T-helper 2 cell treated with Interferon-gamma antibody and Interleukin-4, amounts not matched to agents 5 μg/mL and 100 μg/mL, for 36 hours (primary cell): Measurements from ENCODE around the gene RACGAP1.

Experiments
- DNase-seq: peaks from one replicate; pipeline ENCODE4 v3.0.0; 2021; ENCODE audit warnings: low spot score
- H3K27ac Mint-ChIP-seq: one replicate; pipeline ENCODE4 v1.8.0; 2021; ENCODE audit warnings: mild to moderate bottlenecking, mixed read lengths
- H3K27me3 Mint-ChIP-seq: one replicate; pipeline ENCODE4 v1.8.0; 2021; ENCODE audit warnings: low read depth, mixed read lengths
- H3K36me3 Mint-ChIP-seq: one replicate; pipeline ENCODE4 v1.8.0; 2021; ENCODE audit warnings: low read depth, mixed read lengths
- H3K4me1 Mint-ChIP-seq: one replicate; pipeline ENCODE4 v1.8.0; 2021; ENCODE audit warnings: low read depth, mixed read lengths
- H3K4me3 Mint-ChIP-seq: one replicate; pipeline ENCODE4 v1.8.0; 2022; ENCODE audit warnings: mild to moderate bottlenecking, moderate library complexity, mixed read lengths
- H3K9me3 Mint-ChIP-seq: one replicate; pipeline ENCODE4 v1.8.0; 2021; ENCODE audit warnings: mixed read lengths

Gene RACGAP1

GRCh38 chr12:49968471-49968870 lies 56.8 kb downstream of the RACGAP1 start:
- Mint-ChIP-seq H3K4me1 (peaks cover 5% of the 10 kb centered on the region), H3K27me3 (peaks cover 18% of the 10 kb centered on the region), H3K4me3 (no peak overlapping the region), H3K36me3 (no peaks in the 10 kb centered on the region), H3K27ac (no peak overlapping the region), H3K9me3 (no peaks in the 10 kb centered on the region)
- no peak for DNase-seq

DNA sequence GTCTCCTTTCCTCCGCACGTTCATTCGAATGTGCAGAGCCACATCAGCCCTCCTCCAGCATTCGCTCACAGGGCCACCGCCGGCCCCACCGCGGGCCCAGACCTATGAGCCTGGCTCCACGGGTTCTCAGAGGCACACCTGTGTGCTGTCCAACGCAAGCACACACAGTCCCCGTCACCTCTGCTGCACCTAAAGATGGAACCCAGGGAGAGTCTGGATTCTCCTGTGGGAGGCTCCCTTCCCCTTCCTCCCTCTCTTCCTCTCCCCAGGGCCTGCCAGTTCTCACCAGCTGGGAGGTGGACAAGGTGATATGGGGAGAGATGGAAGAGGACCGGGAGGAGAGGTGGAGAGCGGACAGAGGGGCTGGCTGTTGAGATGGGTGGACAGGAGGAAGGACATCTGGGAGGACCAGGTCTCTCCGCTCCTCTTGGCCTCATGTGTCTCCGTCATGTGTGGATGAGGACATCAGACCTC lies 57.5 kb downstream of the RACGAP1 start:
- DNase-seq: no peak
- H3K27ac Mint-ChIP-seq: no peak overlapping the region
- H3K36me3 Mint-ChIP-seq: no peaks in the 10 kb centered on the region
- H3K4me1 Mint-ChIP-seq: peaks cover 5% of the 10 kb centered on the region
- no peaks in the 10 kb centered on the region for H3K9me3 Mint-ChIP-seq
- H3K4me3 Mint-ChIP-seq: peak overlapping the region; percentile 72
- H3K27me3 Mint-ChIP-seq: peaks cover 25% of the 10 kb centered on the region

DNA sequence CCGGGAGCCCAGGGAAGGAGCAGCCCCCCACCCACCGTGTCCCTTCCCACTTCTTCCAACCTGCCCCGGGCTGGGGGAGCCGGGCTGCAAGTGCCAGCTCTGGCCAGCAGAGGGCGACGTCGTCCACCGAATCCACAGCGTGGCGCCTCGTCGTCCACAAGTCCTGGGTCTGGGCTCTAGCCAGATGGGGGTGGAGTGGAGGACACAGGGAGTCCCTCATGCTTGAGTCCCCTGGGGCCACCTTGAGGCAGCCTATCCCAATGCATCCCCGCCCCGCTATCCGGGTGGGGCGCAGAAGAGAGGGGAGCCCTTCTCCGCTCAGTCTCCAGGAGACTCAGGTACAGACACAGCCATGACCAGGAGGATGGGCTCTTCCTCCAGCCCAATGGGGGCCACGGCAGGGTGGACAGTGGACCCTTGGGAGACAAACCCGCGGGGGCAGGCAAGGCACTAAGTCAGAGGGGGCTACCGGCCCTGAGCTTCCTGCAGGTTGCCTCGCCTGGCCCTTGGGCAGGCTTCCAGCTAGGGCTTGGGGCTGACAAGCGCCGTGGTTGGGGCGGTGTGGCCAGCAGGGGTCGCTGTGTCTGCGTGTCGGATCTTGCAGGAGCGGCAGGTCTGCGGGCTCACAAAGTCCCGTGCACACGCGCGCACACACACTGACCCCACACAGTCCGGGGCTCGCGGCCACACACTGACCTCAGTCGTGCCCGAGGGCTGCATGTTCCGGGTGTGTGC lies 58.1 kb downstream of the RACGAP1 start:
- Mint-ChIP-seq H3K4me3 (peak overlapping the region; percentile 72), H3K36me3 (no peaks in the 10 kb centered on the region), H3K9me3 (no peaks in the 10 kb centered on the region), H3K27ac (peak overlapping the region; percentile 17), H3K4me1 (peaks cover 5% of the 10 kb centered on the region), H3K27me3 (peaks cover 31% of the 10 kb centered on the region)
- peak; percentile 87 for DNase-seq

DNA sequence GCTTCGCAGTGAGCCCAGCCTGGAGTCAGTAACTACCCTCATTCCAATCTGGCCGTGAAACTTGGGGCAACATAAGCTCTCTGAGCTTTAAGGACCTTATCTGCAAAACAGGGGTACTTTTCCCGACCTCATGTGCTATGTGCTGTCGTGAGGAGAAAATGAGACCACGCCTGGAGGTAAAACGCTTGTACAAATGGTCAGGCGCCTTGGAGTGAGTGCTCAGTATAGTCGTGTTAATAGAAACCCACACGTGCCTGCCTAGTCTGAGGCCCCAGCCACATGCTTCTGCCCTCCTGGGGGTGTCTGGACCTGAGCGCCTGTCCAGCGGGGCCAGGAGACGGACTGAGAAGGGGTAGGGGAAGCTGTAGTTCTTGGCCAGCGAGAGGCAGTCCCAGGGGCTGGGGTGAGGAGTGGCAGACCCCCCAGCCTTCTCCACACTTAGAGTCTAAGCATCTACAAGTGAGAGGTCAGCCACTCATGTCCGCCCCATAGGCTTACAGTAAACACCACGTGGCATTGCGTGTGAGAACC lies 58.7 kb downstream of the RACGAP1 start:
- Mint-ChIP-seq H3K27ac (no peak overlapping the region), H3K27me3 (peaks cover 34% of the 10 kb centered on the region), H3K4me3 (peak overlapping the region; percentile 18), H3K9me3 (no peaks in the 10 kb centered on the region), H3K36me3 (no peaks in the 10 kb centered on the region), H3K4me1 (peaks cover 5% of the 10 kb centered on the region)
- DNase-seq: no peak

GRCh38 chr12:49965836-49966235 lies 59.5 kb downstream of the RACGAP1 start:
- no peak for DNase-seq
- peaks cover 34% of the 10 kb centered on the region for H3K27me3 Mint-ChIP-seq
- H3K9me3 Mint-ChIP-seq: no peaks in the 10 kb centered on the region
- H3K36me3 Mint-ChIP-seq: no peaks in the 10 kb centered on the region
- no peak overlapping the region for H3K4me3 Mint-ChIP-seq
- H3K4me1 Mint-ChIP-seq: peaks cover 5% of the 10 kb centered on the region
- H3K27ac Mint-ChIP-seq: no peak overlapping the region

- Mint-ChIP-seq H3K4me1 (peaks cover 9% of the 10 kb centered on the region), H3K4me3 (no peak overlapping the region), H3K27ac (no peak overlapping the region), H3K9me3 (no peaks in the 10 kb centered on the region), H3K27me3 (peaks cover 42% of the 10 kb centered on the region), H3K36me3 (no peaks in the 10 kb centered on the region)
- no peak for DNase-seq
These were observed 60.3 kb downstream of the RACGAP1 start for GRCh38 chr12:49964849-49965624.

- no peak overlapping the region for H3K4me3 Mint-ChIP-seq
- peaks cover 9% of the 10 kb centered on the region for H3K4me1 Mint-ChIP-seq
- no peaks in the 10 kb centered on the region for H3K36me3 Mint-ChIP-seq
- H3K27me3 Mint-ChIP-seq: peaks cover 51% of the 10 kb centered on the region
- no peaks in the 10 kb centered on the region for H3K9me3 Mint-ChIP-seq
- DNase-seq: no peak
- H3K27ac Mint-ChIP-seq: no peak overlapping the region
These were observed 61.1 kb downstream of the RACGAP1 start for GRCh38 chr12:49963976-49964815.

- H3K4me3 Mint-ChIP-seq: no peak overlapping the region
- peaks cover 9% of the 10 kb centered on the region for H3K4me1 Mint-ChIP-seq
- H3K9me3 Mint-ChIP-seq: no peaks in the 10 kb centered on the region
- H3K27ac Mint-ChIP-seq: no peak overlapping the region
- DNase-seq: no peak
- H3K27me3 Mint-ChIP-seq: peaks cover 62% of the 10 kb centered on the region
- H3K36me3 Mint-ChIP-seq: no peaks in the 10 kb centered on the region
These were observed 62.2 kb downstream of the RACGAP1 start for GRCh38 chr12:49962861-49963765.

- H3K9me3 Mint-ChIP-seq: no peaks in the 10 kb centered on the region
- no peak overlapping the region for H3K27ac Mint-ChIP-seq
- H3K4me3 Mint-ChIP-seq: no peak overlapping the region
- DNase-seq: no peak
- H3K36me3 Mint-ChIP-seq: no peaks in the 10 kb centered on the region
- H3K4me1 Mint-ChIP-seq: peaks cover 8% of the 10 kb centered on the region
- peaks cover 71% of the 10 kb centered on the region for H3K27me3 Mint-ChIP-seq
These were observed 63.1 kb downstream of the RACGAP1 start for GRCh38 chr12:49961993-49962764.

GRCh38 chr12:49961111-49961922 lies 64.0 kb downstream of the RACGAP1 start, which contains the start of gene AQP5:
Gene AQP5 (plus strand): TSS chr12:49961872. CDS start chr12:49962018, 146 bp downstream.
- Mint-ChIP-seq H3K4me1 (peaks cover 4% of the 10 kb centered on the region), H3K36me3 (no peaks in the 10 kb centered on the region), H3K9me3 (no peaks in the 10 kb centered on the region), H3K27ac (no peak within 1 kb of the TSS), H3K27me3 (peaks cover 77% of the 10 kb centered on the region), H3K4me3 (peak within 1 kb of the TSS; percentile 9)
- no peak for DNase-seq

DNA sequence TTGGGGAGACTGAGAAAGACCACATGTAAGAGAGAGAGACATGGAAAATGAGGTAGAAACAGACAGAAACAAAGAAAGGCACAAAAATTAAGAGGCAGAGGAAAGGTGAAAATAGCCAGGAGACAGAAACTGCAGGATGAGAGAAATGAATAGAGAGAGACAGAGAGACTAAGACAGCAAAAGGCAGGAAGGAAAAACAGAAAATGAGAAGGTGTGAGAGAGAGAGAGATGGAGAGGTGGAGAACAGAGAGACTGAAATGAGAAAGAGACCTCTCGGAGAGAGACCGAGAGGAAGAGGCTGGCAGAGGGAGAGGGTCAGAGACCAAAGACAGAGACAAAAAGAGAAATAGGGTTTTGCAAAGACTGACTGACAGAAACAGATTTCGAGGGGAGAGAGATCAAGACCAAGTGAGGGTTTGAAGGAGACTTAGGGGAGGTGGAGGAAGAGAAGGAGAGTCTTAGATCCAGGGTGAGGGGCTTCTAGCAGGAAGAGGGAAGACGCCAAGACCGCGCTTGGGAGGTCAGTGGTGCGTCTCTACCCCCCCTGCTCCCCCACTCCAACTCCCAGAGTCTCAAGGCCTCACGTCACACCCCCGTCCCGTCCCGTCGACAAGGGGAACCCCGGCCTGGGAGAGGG lies 64.7 kb downstream of the RACGAP1 start:
- no peaks in the 10 kb centered on the region for H3K36me3 Mint-ChIP-seq
- no peak overlapping the region for H3K27ac Mint-ChIP-seq
- peaks cover 4% of the 10 kb centered on the region for H3K4me1 Mint-ChIP-seq
- H3K9me3 Mint-ChIP-seq: no peaks in the 10 kb centered on the region
- H3K27me3 Mint-ChIP-seq: peaks cover 80% of the 10 kb centered on the region
- no peak for DNase-seq
- peak overlapping the region; percentile 9 for H3K4me3 Mint-ChIP-seq
